VCaP (cell line): ENCODE data around the gene STARD10.

Experiments used
- H3K27ac ChIP-seq: fragments of 450-650 bp; 2 replicates; pipeline ENCODE4 v1.5.1; 2017
- CTCF ChIP-seq: fragments of 450-650 bp; conservative IDR thresholded peaks from 2 replicates; pipeline ENCODE4 v1.5.1; 2017; ENCODE audit warnings: mild to moderate bottlenecking, moderate library complexity

The STARD10 gene

GRCh38 chr11:72767203-72768062 lies 26.4 kb downstream of the STARD10 start:
- no peak overlapping the region for H3K27ac ChIP-seq
- TF ChIP-seq CTCF = no peak

- no peak overlapping the region for H3K27ac ChIP-seq
- no peak for TF ChIP-seq CTCF
These were observed 27.5 kb downstream of the STARD10 start for GRCh38 chr11:72766152-72766902.

- H3K27ac ChIP-seq = no peak overlapping the region
- TF ChIP-seq CTCF = no peak
These were observed 29.3 kb downstream of the STARD10 start for GRCh38 chr11:72764503-72764902.

GRCh38 chr11:72763823-72764222 lies 30.0 kb downstream of the STARD10 start:
- no peak for TF ChIP-seq CTCF
- no peak overlapping the region for H3K27ac ChIP-seq

GRCh38 chr11:72762641-72763304 lies 31.1 kb downstream of the STARD10 start:
- TF ChIP-seq CTCF = no peak

GRCh38 chr11:72760539-72761405 lies 33.1 kb downstream of the STARD10 start:
- H3K27ac ChIP-seq = no peak overlapping the region
- no peak for TF ChIP-seq CTCF

More at GRCh38 chr11:72762641-72763304, 31.1 kb downstream of the STARD10 start:
- H3K27ac ChIP-seq = no peak overlapping the region
